ENCODE results near the gene IMMT. TPM values are rescaled to one million over a fixed set of nuclear protein-coding genes. Genes with fewer than 3 reads are reported as not detected.

IMMT gene
- total RNA-seq, 1 experiment from 2014 or later: 88.7 TPM

- H3K27me3 Mint-ChIP-seq (ENCODE audit: unreplicated experiment): no peaks in the 10 kb centered on the region
- peaks cover 4% of the 10 kb centered on the region for H3K4me1 Mint-ChIP-seq (ENCODE audit: low read depth, unreplicated experiment)
- TF ChIP-seq CTCF (IDR thresholded peaks at IDR 0.05; ENCODE audit: unreplicated experiment): no peak
- H3K36me3 Mint-ChIP-seq (ENCODE audit: insufficient read depth, unreplicated experiment): peaks cover 31% of the 10 kb centered on the region
- CTCF ChIA-PET: no interaction called here
- H3K27ac Mint-ChIP-seq (ENCODE audit: unreplicated experiment): no peak overlapping the region
- no TSS peak for BruUV-seq (replicated peaks)
- H3K4me3 Mint-ChIP-seq (ENCODE audit: low read depth, unreplicated experiment): no peak overlapping the region
- intact Hi-C loops (cut with micrococcal nuclease; ENCODE audit: unreplicated experiment): no loop called here
- no peaks in the 10 kb centered on the region for H3K9me3 Mint-ChIP-seq (ENCODE audit: low read depth, unreplicated experiment)
- no peak for DNase-seq
Observed at GRCh38 chr2:86097913-86098312, 97.3 kb downstream of the IMMT start.

- CTCF ChIA-PET: no interaction called here
- Mint-ChIP-seq H3K36me3 (ENCODE audit: insufficient read depth, unreplicated experiment) (peaks cover 25% of the 10 kb centered on the region), H3K9me3 (ENCODE audit: low read depth, unreplicated experiment) (no peaks in the 10 kb centered on the region), H3K27ac (ENCODE audit: unreplicated experiment) (no peak overlapping the region), H3K4me3 (ENCODE audit: low read depth, unreplicated experiment) (no peak overlapping the region), H3K4me1 (ENCODE audit: low read depth, unreplicated experiment) (no peaks in the 10 kb centered on the region), H3K27me3 (ENCODE audit: unreplicated experiment) (no peaks in the 10 kb centered on the region)
- intact Hi-C loops (cut with micrococcal nuclease; ENCODE audit: unreplicated experiment): no loop called here
- DNase-seq: no peak
- no TSS peak for BruUV-seq (replicated peaks)
- TF ChIP-seq CTCF (IDR thresholded peaks at IDR 0.05; ENCODE audit: unreplicated experiment): no peak
Observed at GRCh38 chr2:86097114-86097896, 98.0 kb downstream of the IMMT start.

GRCh38 chr2:86094229-86094628, 101.0 kb downstream of the IMMT start:
- CTCF ChIA-PET: no interaction called here
- intact Hi-C loops (cut with micrococcal nuclease; ENCODE audit: unreplicated experiment): no loop called here
- no peak for TF ChIP-seq CTCF (IDR thresholded peaks at IDR 0.05; ENCODE audit: unreplicated experiment)
- Mint-ChIP-seq H3K9me3 (ENCODE audit: low read depth, unreplicated experiment) (no peaks in the 10 kb centered on the region), H3K36me3 (ENCODE audit: insufficient read depth, unreplicated experiment) (peaks cover 27% of the 10 kb centered on the region), H3K27me3 (ENCODE audit: unreplicated experiment) (no peaks in the 10 kb centered on the region), H3K4me1 (ENCODE audit: low read depth, unreplicated experiment) (no peaks in the 10 kb centered on the region), H3K4me3 (ENCODE audit: low read depth, unreplicated experiment) (no peak overlapping the region), H3K27ac (ENCODE audit: unreplicated experiment) (no peak overlapping the region)
- no TSS peak for BruUV-seq (replicated peaks)
- DNase-seq: no peak

Small RNAs within 50 kb of the gene (microRNA-seq; reads per million reads assigned to microRNA genes)
- gene MIR4779: not detected

Other genes starting within 250 kb of the IMMT start
- gene POLR1A, start 89.6 kb downstream of the IMMT start, total RNA-seq (2022): 58.3 and 65.5 TPM in 2 replicates
- gene PTCD3, start 89.2 kb downstream of the IMMT start, total RNA-seq (2022): 113 and 126 TPM in 2 replicates
- gene MRPL35, start 4.0 kb upstream of the IMMT start, total RNA-seq (2022): 36.2 and 41.5 TPM in 2 replicates
- gene REEP1, start 142.2 kb upstream of the IMMT start, total RNA-seq (2022): 4.7 and 5.3 TPM in 2 replicates
- gene KDM3A, start 245.9 kb upstream of the IMMT start, total RNA-seq (2022): 35.5 and 37.8 TPM in 2 replicates

All from Calu3 (cell line).